OCI-LY7 (cell line): ENCODE measurements around the gene RSL1D1.

Experiments
- EZH2phosphoT487 ChIP-seq: fragments of 200-600 bp; sonication (generic); IDR thresholded peaks from 2 replicates; pipeline ENCODE4 v1.6.1; 2018; ENCODE audit warnings: low read depth, borderline replicate concordance, mild to moderate bottlenecking, mixed run types, antibody characterized with exemption, low read length, moderate library complexity, mixed read lengths
- TF ChIP-seq, protein P1 (sequence below): fragments of 200-600 bp; sonication (generic); conservative IDR thresholded peaks from 2 replicates; pipeline ENCODE4 v1.5.1; 2014; ENCODE audit warnings: mild to moderate bottlenecking, antibody characterized with exemption, low read length, moderate library complexity, mixed read lengths

DNA sequence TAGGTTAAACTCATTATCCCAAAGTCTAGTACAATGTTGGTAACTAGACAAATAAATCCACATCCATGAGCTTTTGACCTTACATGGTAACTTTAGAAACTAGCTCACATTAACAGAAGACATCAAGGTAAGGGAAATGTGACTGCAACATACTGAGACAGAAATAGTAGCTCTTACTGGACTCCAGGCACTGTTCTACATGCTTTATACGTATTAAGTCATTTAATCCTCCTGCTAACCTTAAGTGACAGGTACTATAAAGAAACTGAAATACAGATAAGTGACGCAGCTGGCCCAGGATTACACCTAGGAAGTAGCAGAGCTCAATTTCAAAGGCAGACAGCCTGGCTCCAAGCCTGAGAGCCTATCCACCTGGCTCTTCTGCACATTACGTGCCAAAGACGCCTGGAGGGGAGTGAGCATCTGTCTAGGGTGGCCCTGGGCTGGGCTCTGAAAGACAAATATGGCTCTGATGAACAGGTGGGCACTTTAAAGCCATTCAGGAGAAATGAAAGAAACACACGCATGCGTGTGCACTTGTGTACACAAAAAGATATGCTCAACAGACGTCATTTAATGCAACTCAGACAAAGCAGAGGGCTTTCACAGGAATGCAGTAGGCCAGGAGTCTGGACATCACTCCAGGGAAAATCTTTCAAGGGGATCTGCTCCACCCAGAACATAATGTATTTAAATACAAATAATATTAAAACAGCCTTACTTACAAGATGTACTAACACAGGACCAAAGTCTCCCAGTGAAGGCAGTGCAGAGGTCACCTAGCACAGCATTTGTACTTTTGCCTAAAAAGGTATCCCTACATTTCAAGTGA, 58.7 kb downstream of the RSL1D1 start:
- TF ChIP-seq, protein P1, sequence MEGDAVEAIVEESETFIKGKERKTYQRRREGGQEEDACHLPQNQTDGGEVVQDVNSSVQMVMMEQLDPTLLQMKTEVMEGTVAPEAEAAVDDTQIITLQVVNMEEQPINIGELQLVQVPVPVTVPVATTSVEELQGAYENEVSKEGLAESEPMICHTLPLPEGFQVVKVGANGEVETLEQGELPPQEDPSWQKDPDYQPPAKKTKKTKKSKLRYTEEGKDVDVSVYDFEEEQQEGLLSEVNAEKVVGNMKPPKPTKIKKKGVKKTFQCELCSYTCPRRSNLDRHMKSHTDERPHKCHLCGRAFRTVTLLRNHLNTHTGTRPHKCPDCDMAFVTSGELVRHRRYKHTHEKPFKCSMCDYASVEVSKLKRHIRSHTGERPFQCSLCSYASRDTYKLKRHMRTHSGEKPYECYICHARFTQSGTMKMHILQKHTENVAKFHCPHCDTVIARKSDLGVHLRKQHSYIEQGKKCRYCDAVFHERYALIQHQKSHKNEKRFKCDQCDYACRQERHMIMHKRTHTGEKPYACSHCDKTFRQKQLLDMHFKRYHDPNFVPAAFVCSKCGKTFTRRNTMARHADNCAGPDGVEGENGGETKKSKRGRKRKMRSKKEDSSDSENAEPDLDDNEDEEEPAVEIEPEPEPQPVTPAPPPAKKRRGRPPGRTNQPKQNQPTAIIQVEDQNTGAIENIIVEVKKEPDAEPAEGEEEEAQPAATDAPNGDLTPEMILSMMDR: no peak
- no peak for TF ChIP-seq EZH2phosphoT487
